Astrocyte (in vitro differentiated cells and primary cell): ENCODE measurements around the gene C21orf58. TPM values are rescaled to one million over a fixed set of nuclear protein-coding genes. Genes with fewer than 3 reads are reported as not detected.

Source experiments
- DNase-seq: peaks from one replicate; pipeline ENCODE4 v3.0.0-alpha.2; 2010; ENCODE audit warnings: low read depth
- FAIRE-seq: peaks from 2 replicates; lab custom pipeline; 2011; peaks lifted over from hg19 to GRCh38; lab: Jason Lieb, UNC
- H2AFZ ChIP-seq: 2 replicates; pipeline ENCODE4 v1.6.0; 2012; ENCODE audit warnings: low read depth, low read length, inconsistent platforms
- H3K27ac ChIP-seq: 2 replicates; pipeline ENCODE4 v1.5.1; 2011; ENCODE audit warnings: low read depth, low read length, inconsistent platforms
- H3K27me3 ChIP-seq: 2 replicates; pipeline ENCODE4 v1.6.0; 2011; ENCODE audit warnings: low read length, inconsistent platforms; ENCODE audit not compliant: insufficient read depth
- H3K36me3 ChIP-seq: 2 replicates; pipeline ENCODE4 v1.5.1; 2011; ENCODE audit warnings: low read length, inconsistent platforms; ENCODE audit not compliant: insufficient read depth
- H3K4me1 ChIP-seq: 2 replicates; pipeline ENCODE4 v1.5.1; 2011; ENCODE audit warnings: low read length, inconsistent platforms; ENCODE audit not compliant: insufficient read depth
- H3K4me2 ChIP-seq: 2 replicates; pipeline ENCODE4 v1.6.0; 2012; ENCODE audit warnings: low read length, inconsistent platforms
- H3K4me3 ChIP-seq: 2 replicates; pipeline ENCODE4 v1.5.1; 2011; ENCODE audit warnings: low read depth, mild to moderate bottlenecking, low read length, inconsistent platforms; ENCODE audit not compliant: insufficient read depth
- H3K79me2 ChIP-seq: 2 replicates; pipeline ENCODE4 v1.6.0; 2012; ENCODE audit warnings: mild to moderate bottlenecking, low read length, inconsistent platforms; ENCODE audit not compliant: insufficient read depth
- H3K9ac ChIP-seq: 2 replicates; pipeline ENCODE4 v1.6.0; 2012; ENCODE audit warnings: mild to moderate bottlenecking, low read length, inconsistent platforms
- H3K9me3 ChIP-seq: 2 replicates; pipeline ENCODE4 v1.5.1; 2012; ENCODE audit warnings: low read depth, mild to moderate bottlenecking, low read length, inconsistent platforms; ENCODE audit not compliant: insufficient read depth
- H4K20me1 ChIP-seq: 2 replicates; pipeline ENCODE4 v1.6.0; 2012; ENCODE audit warnings: low read length, inconsistent platforms; ENCODE audit not compliant: insufficient read depth
- H3K27ac Mint-ChIP-seq: one replicate; pipeline ENCODE4 v1.8.0; 2021; ENCODE audit warnings: mild to moderate bottlenecking, mixed read lengths; ENCODE audit not compliant: unreplicated experiment
- H3K27me3 Mint-ChIP-seq: one replicate; pipeline ENCODE4 v1.8.0; 2021; ENCODE audit warnings: low read depth, mixed read lengths; ENCODE audit not compliant: unreplicated experiment
- H3K36me3 Mint-ChIP-seq: one replicate; pipeline ENCODE4 v1.8.0; 2021; ENCODE audit warnings: low read depth, mixed read lengths; ENCODE audit not compliant: unreplicated experiment
- H3K4me1 Mint-ChIP-seq: one replicate; pipeline ENCODE4 v1.8.0; 2021; ENCODE audit warnings: low read depth, mixed read lengths; ENCODE audit not compliant: unreplicated experiment
- H3K4me3 Mint-ChIP-seq: one replicate; pipeline ENCODE4 v1.8.0; 2021; ENCODE audit warnings: mild to moderate bottlenecking, moderate library complexity, mixed read lengths; ENCODE audit not compliant: unreplicated experiment
- H3K9me3 Mint-ChIP-seq: one replicate; pipeline ENCODE4 v1.8.0; 2021; ENCODE audit warnings: mild to moderate bottlenecking, mixed read lengths; ENCODE audit not compliant: unreplicated experiment
- EZH2 ChIP-seq: IDR thresholded peaks from 2 replicates; pipeline ENCODE4 v1.6.1; 2012; ENCODE audit warnings: mild to moderate bottlenecking, low read length, inconsistent platforms; ENCODE audit not compliant: insufficient read depth
- total RNA-seq: library from RNA; stranded (reverse); gene quantifications from 2 replicates; pipeline ENCODE4 v1.2.1, GENCODE V29; 2021
- TF ChIP-seq, protein P1 (sequence below): IDR thresholded peaks from 2 replicates; pipeline ENCODE4 v1.5.1; 2011; ENCODE audit warnings: low read depth, mild to moderate bottlenecking, inconsistent platforms, low read length, moderate library complexity; ENCODE audit not compliant: insufficient read depth

The C21orf58 gene
- total RNA-seq, 1 donor from 2014 or later = 3.2 TPM

DNA sequence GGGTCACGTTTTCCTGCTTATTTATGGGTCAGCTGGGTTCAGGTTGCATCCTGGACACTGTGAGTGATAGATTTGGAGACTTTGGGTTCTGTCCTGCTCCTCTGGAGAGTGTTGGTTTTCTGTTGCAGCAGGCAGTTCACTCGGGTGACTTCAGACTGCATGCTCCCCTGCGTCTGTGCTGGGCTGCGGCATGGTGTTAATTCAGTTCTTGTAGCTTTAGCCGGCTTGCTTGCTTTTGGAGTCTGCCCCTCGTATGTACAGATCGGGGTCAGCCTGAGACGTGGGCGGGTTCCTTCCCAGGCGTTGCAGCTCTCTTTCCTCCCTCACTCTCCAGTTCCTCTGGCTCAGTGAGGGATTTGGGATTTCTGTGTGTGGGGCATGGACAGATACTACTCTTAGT is 38.3 kb upstream of the C21orf58 start:
- no peaks in the 10 kb centered on the region for H3K9me3 ChIP-seq
- H3K36me3 Mint-ChIP-seq = peaks cover 30% of the 10 kb centered on the region
- H3K27me3 ChIP-seq = no peaks in the 10 kb centered on the region
- no peak overlapping the region for H3K27ac ChIP-seq
- no peaks in the 10 kb centered on the region for H3K4me1 ChIP-seq
- no peaks in the 10 kb centered on the region for H3K79me2 ChIP-seq
- no peak overlapping the region for H3K4me3 Mint-ChIP-seq
- H3K4me1 Mint-ChIP-seq = no peaks in the 10 kb centered on the region
- H2AFZ ChIP-seq = no peak overlapping the region
- peaks cover 15% of the 10 kb centered on the region for H3K36me3 ChIP-seq
- H3K9ac ChIP-seq = no peak overlapping the region
- FAIRE-seq (no peak), DNase-seq (no peak)
- H3K4me2 ChIP-seq = no peak overlapping the region
- no peak for TF ChIP-seq EZH2
- TF ChIP-seq, protein P1, sequence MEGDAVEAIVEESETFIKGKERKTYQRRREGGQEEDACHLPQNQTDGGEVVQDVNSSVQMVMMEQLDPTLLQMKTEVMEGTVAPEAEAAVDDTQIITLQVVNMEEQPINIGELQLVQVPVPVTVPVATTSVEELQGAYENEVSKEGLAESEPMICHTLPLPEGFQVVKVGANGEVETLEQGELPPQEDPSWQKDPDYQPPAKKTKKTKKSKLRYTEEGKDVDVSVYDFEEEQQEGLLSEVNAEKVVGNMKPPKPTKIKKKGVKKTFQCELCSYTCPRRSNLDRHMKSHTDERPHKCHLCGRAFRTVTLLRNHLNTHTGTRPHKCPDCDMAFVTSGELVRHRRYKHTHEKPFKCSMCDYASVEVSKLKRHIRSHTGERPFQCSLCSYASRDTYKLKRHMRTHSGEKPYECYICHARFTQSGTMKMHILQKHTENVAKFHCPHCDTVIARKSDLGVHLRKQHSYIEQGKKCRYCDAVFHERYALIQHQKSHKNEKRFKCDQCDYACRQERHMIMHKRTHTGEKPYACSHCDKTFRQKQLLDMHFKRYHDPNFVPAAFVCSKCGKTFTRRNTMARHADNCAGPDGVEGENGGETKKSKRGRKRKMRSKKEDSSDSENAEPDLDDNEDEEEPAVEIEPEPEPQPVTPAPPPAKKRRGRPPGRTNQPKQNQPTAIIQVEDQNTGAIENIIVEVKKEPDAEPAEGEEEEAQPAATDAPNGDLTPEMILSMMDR = no peak
- no peak overlapping the region for H3K4me3 ChIP-seq
- H4K20me1 ChIP-seq = peaks cover 14% of the 10 kb centered on the region
- no peaks in the 10 kb centered on the region for H3K27me3 Mint-ChIP-seq
- no peak overlapping the region for H3K27ac Mint-ChIP-seq
- no peaks in the 10 kb centered on the region for H3K9me3 Mint-ChIP-seq

DNA sequence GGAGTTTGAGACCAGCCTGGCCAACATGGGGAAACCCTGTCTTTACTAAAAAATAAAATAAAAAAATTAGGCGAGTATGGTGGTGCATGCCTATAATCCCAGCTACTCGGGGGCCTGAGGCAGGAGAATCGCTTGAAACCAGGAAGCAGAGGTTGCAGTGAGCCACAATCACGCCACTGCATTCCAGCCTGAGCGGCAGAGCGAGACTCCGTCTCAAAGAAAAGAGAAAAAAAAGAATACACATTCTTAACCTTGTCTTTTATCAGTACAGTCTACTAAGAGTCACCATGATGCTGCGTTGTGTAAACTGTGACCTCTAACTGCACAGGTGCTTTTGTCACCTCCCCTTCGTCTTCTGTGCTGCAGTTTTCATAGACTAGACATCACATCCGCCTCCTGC is 37.5 kb upstream of the C21orf58 start:
- Histone ChIP-seq H3K36me3 (peaks cover 10% of the 10 kb centered on the region), H3K27me3 (no peaks in the 10 kb centered on the region), H2AFZ (no peak overlapping the region), H4K20me1 (peaks cover 14% of the 10 kb centered on the region), H3K4me3 (no peak overlapping the region), H3K4me1 (no peaks in the 10 kb centered on the region), H3K79me2 (no peaks in the 10 kb centered on the region), H3K9ac (no peak overlapping the region), H3K4me2 (no peak overlapping the region), H3K9me3 (no peaks in the 10 kb centered on the region), H3K27ac (no peak overlapping the region)
- TF ChIP-seq EZH2 = no peak
- TF ChIP-seq, protein P1 = no peak
- Mint-ChIP-seq H3K27me3 (no peaks in the 10 kb centered on the region), H3K4me3 (no peak overlapping the region), H3K4me1 (no peaks in the 10 kb centered on the region), H3K27ac (no peak overlapping the region), H3K36me3 (peaks cover 27% of the 10 kb centered on the region), H3K9me3 (no peaks in the 10 kb centered on the region)
- DNase-seq = no peak
- no peak for FAIRE-seq

DNA sequence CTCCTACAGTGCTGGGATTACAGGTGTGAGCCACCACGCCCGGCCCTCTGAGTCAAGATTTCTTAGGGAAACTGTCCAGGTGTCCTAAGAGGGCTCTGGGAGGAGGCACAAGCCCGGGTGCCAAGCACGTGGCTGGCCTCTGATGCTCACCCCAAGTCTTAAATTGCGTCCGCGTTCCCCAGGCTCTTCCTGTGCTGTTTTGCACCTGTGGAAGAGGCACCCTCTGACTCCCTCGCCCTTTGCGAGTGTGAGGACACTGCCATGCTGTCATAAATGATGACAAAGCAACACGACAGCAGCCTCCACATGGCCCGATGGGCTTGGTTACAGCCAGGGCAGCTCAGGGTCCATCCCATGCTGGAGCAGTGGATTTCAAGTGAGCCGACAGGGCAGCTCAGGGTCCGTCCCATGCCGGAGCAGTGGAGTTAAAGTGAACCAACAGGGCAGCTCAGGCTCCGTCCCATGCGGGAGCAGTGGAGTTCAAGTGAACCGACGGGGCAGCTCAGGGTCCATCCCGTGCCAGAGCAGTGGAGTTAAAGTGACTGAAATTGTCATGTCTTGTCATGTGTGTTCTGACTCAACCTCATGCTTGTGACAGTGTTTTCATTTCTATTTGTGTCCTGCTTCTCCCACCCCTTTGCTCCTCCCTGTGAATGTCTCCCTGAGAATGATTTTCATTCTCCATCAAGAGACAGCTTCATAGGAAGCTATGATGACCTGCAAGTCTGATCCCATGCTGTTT is 34.2 kb upstream of the C21orf58 start:
- Mint-ChIP-seq H3K27ac (no peak overlapping the region), H3K4me3 (no peak overlapping the region), H3K36me3 (peaks cover 16% of the 10 kb centered on the region), H3K4me1 (no peaks in the 10 kb centered on the region), H3K27me3 (no peaks in the 10 kb centered on the region), H3K9me3 (no peaks in the 10 kb centered on the region)
- Histone ChIP-seq H3K9me3 (no peaks in the 10 kb centered on the region), H3K4me3 (no peak overlapping the region), H3K79me2 (no peaks in the 10 kb centered on the region), H3K36me3 (peaks cover 8% of the 10 kb centered on the region), H3K4me1 (no peaks in the 10 kb centered on the region), H3K27ac (no peak overlapping the region), H3K9ac (no peak overlapping the region), H4K20me1 (peaks cover 14% of the 10 kb centered on the region), H3K4me2 (no peak overlapping the region), H2AFZ (no peak overlapping the region), H3K27me3 (no peaks in the 10 kb centered on the region)
- no peak for TF ChIP-seq EZH2
- TF ChIP-seq, protein P1 = no peak
- no peak for DNase-seq
- no peak for FAIRE-seq
